Measurements from ENCODE around the gene NKPD1. TPM values are rescaled to one million over a fixed set of nuclear protein-coding genes. Genes with fewer than 3 reads are reported as not detected.

The NKPD1 gene
- total RNA-seq, 1 donor from 2014 or later = not detected

GRCh38 chr19:45152504-45153338, 8.1 kb downstream of the NKPD1 start:
- Histone ChIP-seq H3K4me3 (ENCODE audit: insufficient read depth, low read depth, low read length) (peak overlapping the region; percentile 28), H2AFZ (ENCODE audit: low read depth, low read length) (peak overlapping the region; percentile 34), H4K20me1 (ENCODE audit: insufficient read depth, low read length) (peaks cover 33% of the 10 kb centered on the region), H3K4me2 (ENCODE audit: low read length) (peak overlapping the region; percentile 76), H3K9ac (ENCODE audit: low read length) (no peak overlapping the region), H3K27ac (ENCODE audit: low read depth, low read length) (no peak overlapping the region), H3K9me3 (ENCODE audit: insufficient read depth, low read depth, low read length) (no peaks in the 10 kb centered on the region), H3K4me1 (ENCODE audit: insufficient read depth, low read length) (peaks cover 23% of the 10 kb centered on the region), H3K36me3 (ENCODE audit: insufficient read depth, low read length) (no peaks in the 10 kb centered on the region), H3K79me2 (ENCODE audit: insufficient read depth, low read length) (no peaks in the 10 kb centered on the region), H3K27me3 (ENCODE audit: insufficient read depth, low read length) (peaks cover 18% of the 10 kb centered on the region)
- Mint-ChIP-seq H3K4me3 (ENCODE audit: unreplicated experiment) (no peak overlapping the region), H3K4me1 (ENCODE audit: low read depth, unreplicated experiment) (peaks cover 5% of the 10 kb centered on the region), H3K27me3 (ENCODE audit: low read depth, unreplicated experiment) (peaks cover 25% of the 10 kb centered on the region), H3K9me3 (ENCODE audit: unreplicated experiment) (peaks cover 10% of the 10 kb centered on the region), H3K36me3 (ENCODE audit: low read depth, unreplicated experiment) (peaks cover 30% of the 10 kb centered on the region), H3K27ac (ENCODE audit: unreplicated experiment) (no peak overlapping the region)
- DNase-seq (ENCODE audit: low read depth) (peak; percentile 34), FAIRE-seq (no peak)
- TF ChIP-seq EZH2 (IDR thresholded peaks at IDR 0.05; ENCODE audit: insufficient read depth, low read length) = no peak
- TF ChIP-seq CTCF (IDR thresholded peaks at IDR 0.05; ENCODE audit: insufficient read depth, low read depth, low read length) = no peak

GRCh38 chr19:45151821-45152503, 8.8 kb downstream of the NKPD1 start:
- peaks cover 33% of the 10 kb centered on the region for H4K20me1 ChIP-seq (ENCODE audit: insufficient read depth, low read length)
- no peaks in the 10 kb centered on the region for H3K79me2 ChIP-seq (ENCODE audit: insufficient read depth, low read length)
- Mint-ChIP-seq H3K27ac (ENCODE audit: unreplicated experiment) (no peak overlapping the region), H3K4me1 (ENCODE audit: low read depth, unreplicated experiment) (peaks cover 5% of the 10 kb centered on the region), H3K27me3 (ENCODE audit: low read depth, unreplicated experiment) (peaks cover 21% of the 10 kb centered on the region), H3K4me3 (ENCODE audit: unreplicated experiment) (no peak overlapping the region), H3K36me3 (ENCODE audit: low read depth, unreplicated experiment) (peaks cover 30% of the 10 kb centered on the region), H3K9me3 (ENCODE audit: unreplicated experiment) (peaks cover 10% of the 10 kb centered on the region)
- DNase-seq (ENCODE audit: low read depth) (no peak), FAIRE-seq (no peak)
- peak overlapping the region; percentile 76 for H3K4me2 ChIP-seq (ENCODE audit: low read length)
- H3K27ac ChIP-seq (ENCODE audit: low read depth, low read length) = no peak overlapping the region
- H2AFZ ChIP-seq (ENCODE audit: low read depth, low read length) = no peak overlapping the region
- no peak overlapping the region for H3K9ac ChIP-seq (ENCODE audit: low read length)
- TF ChIP-seq CTCF (IDR thresholded peaks at IDR 0.05; ENCODE audit: insufficient read depth, low read depth, low read length) = no peak
- no peak for TF ChIP-seq EZH2 (IDR thresholded peaks at IDR 0.05; ENCODE audit: insufficient read depth, low read length)
- no peaks in the 10 kb centered on the region for H3K9me3 ChIP-seq (ENCODE audit: insufficient read depth, low read depth, low read length)
- H3K4me3 ChIP-seq (ENCODE audit: insufficient read depth, low read depth, low read length) = no peak overlapping the region
- H3K27me3 ChIP-seq (ENCODE audit: insufficient read depth, low read length) = peaks cover 18% of the 10 kb centered on the region
- no peaks in the 10 kb centered on the region for H3K36me3 ChIP-seq (ENCODE audit: insufficient read depth, low read length)
- peaks cover 23% of the 10 kb centered on the region for H3K4me1 ChIP-seq (ENCODE audit: insufficient read depth, low read length)

All from astrocyte (in vitro differentiated cells and primary cell).